Left lung (tissue), 10 donors: Measurements from ENCODE around the gene ERICH6. TPM values are rescaled to one million over a fixed set of nuclear protein-coding genes. Genes with fewer than 3 reads are reported as not detected.
A peak's percentile ranks its signal among the peaks of the same experiment; 100 is the strongest.

Experiments
- ATAC-seq: fragments of 200-7000 bp; cut with Tn5 transposase; one replicate; pipeline ENCODE4 v1.9.1; 2020; ENCODE audit warnings: moderate library complexity
- DNase-seq, 4 donors: peaks; one replicate each; pipeline ENCODE4 v3.0.0-alpha.2; 2013 to 2020
- H3K27ac ChIP-seq, 2 donors: fragments of 200-600 bp; sonication (generic) in 1 of 2; one replicate each; pipeline versions ENCODE4 v1.5.0 to v1.8.0; 2020 to 2021
- H3K27me3 ChIP-seq, 2 donors: fragments of 200-600 bp; sonication (generic) in 1 of 2; one replicate each; pipeline versions ENCODE4 v1.5.0 to v1.8.0; 2020 to 2021
- H3K36me3 ChIP-seq, 2 donors: fragments of 200-600 bp; sonication (generic) in 1 of 2; one replicate each; pipeline versions ENCODE4 v1.5.0 to v1.8.0; 2020 to 2021
- H3K4me1 ChIP-seq, 2 donors: fragments of 200-600 bp; one replicate each; pipeline ENCODE4 v1.8.0; 2021
- H3K4me3 ChIP-seq, 2 donors: fragments of 200-600 bp; sonication (generic) in 1 of 2; one replicate each; pipeline versions ENCODE4 v1.5.0 to v1.8.0; 2020 to 2021; ENCODE audit warnings: mild to moderate bottlenecking in 1 of 2
- H3K9me3 ChIP-seq, 2 donors: fragments of 200-600 bp; sonication (generic) in 1 of 2; one replicate each; pipeline versions ENCODE4 v1.5.0 to v1.8.0; 2020 to 2021
- CTCF ChIP-seq, 2 donors: fragments of 200-600 bp; sonication (generic) in 1 of 2; IDR thresholded peaks; one replicate each; pipeline versions ENCODE4 v1.5.0 to v1.8.0; 2021; ENCODE audit warnings: antibody characterized with exemption in 2 of 2
- intact Hi-C, 2 donors: fragments of 100-400 bp; cut with DNase I; formaldehyde crosslinking; loops; one replicate each; pipeline versions ENCODE4 v1.11.2 to v1.14.2; 2022
- polyA plus RNA-seq, 6 donors: library from polyadenylated mRNA; unstranded; fragments of 120-200 nt; gene quantifications; one replicate each; pipeline ENCODE4 v1.2.1, GENCODE V29; 2013; ENCODE audit not compliant: insufficient read length in 6 of 6
- total RNA-seq, 2 donors: library from RNA; stranded (reverse); fragmentation: NEBNext Ultra II Directional; extraction: Animal tissue kit (Norgen Biotek cat#: 25700); gene quantifications; one replicate each; pipeline ENCODE4 v1.2.1, GENCODE V29; 2021
- donor health status: DM: no; HTN: yes; CAD: no.
- donor health status: DM: no; HTN: no; CAD: no.

ERICH6 gene
- total and polyA plus RNA-seq, 8 donors, result 0.34 to 1.7 (median 0.88) TPM; not detected in 2

- ATAC-seq, result peak; percentile 5
- no peak for DNase-seq
- Histone ChIP-seq H3K27ac (peak overlapping the region in 1 of 2 donors; percentile 2), H3K4me1 (peaks cover 7 to 51% of the 10 kb centered on the region in 2 donors), H3K27me3 (no peaks in the 10 kb centered on the region), H3K36me3 (peaks cover 0 to 21% of the 10 kb centered on the region in 2 donors), H3K9me3 (no peaks in the 10 kb centered on the region), H3K4me3 (no peak overlapping the region)
- TF ChIP-seq CTCF (IDR thresholded peaks at IDR 0.05), result no peak
- intact Hi-C loops, result no loop called here
Measured at GRCh38 chr3:150744041-150744918, 40.6 kb upstream of the ERICH6 start.

- Histone ChIP-seq H3K4me3 (no peak overlapping the region), H3K27ac (peak overlapping the region in 1 of 2 donors; percentile 8), H3K27me3 (no peaks in the 10 kb centered on the region), H3K4me1 (peaks cover 3 to 52% of the 10 kb centered on the region in 2 donors), H3K9me3 (no peaks in the 10 kb centered on the region), H3K36me3 (peaks cover 0 to 21% of the 10 kb centered on the region in 2 donors)
- DNase-seq (no peak), ATAC-seq (no peak)
- no peak for TF ChIP-seq CTCF (IDR thresholded peaks at IDR 0.05)
- intact Hi-C loops, result no loop called here
Measured at GRCh38 chr3:150743508-150743907, 39.8 kb upstream of the ERICH6 start.

- Histone ChIP-seq H3K27ac (peak overlapping the region in 1 of 2 donors; percentile 8), H3K4me3 (no peak overlapping the region), H3K4me1 (peaks cover 0 to 52% of the 10 kb centered on the region in 2 donors), H3K27me3 (no peaks in the 10 kb centered on the region), H3K9me3 (no peaks in the 10 kb centered on the region), H3K36me3 (peaks cover 0 to 21% of the 10 kb centered on the region in 2 donors)
- DNase-seq (no peak), ATAC-seq (no peak)
- no peak for TF ChIP-seq CTCF (IDR thresholded peaks at IDR 0.05)
- intact Hi-C loops, result no loop called here
Measured at GRCh38 chr3:150742679-150743078, 39.0 kb upstream of the ERICH6 start.

DNA sequence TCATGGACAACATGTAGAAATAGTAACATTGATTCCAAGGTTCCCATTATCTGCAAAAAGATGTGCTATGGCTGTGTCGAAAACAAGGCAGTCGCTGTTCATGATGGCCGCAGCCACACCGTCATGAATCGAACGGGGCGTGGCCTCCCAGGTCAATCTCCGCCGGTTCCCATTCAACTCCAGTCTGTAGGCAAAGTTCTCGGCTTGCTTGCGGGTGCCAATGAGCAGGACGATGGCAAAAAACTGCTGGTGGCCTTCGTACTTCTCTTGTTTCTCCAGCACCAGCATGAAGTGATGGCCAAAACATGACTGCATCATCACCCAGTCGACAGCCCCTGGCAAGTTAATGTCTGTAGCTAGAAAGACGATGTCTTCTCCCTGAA lies 38.4 kb upstream of the ERICH6 start:
- Histone ChIP-seq H3K27ac (no peak overlapping the region), H3K36me3 (peaks cover 0 to 21% of the 10 kb centered on the region in 2 donors), H3K9me3 (no peaks in the 10 kb centered on the region), H3K4me1 (peaks cover 0 to 52% of the 10 kb centered on the region in 2 donors), H3K4me3 (no peak overlapping the region), H3K27me3 (no peaks in the 10 kb centered on the region)
- DNase-seq, result no peak
- ATAC-seq, result no peak
- no peak for TF ChIP-seq CTCF (IDR thresholded peaks at IDR 0.05)
- intact Hi-C loops, result no loop called here

GRCh38 chr3:150741497-150742140 lies 37.9 kb upstream of the ERICH6 start:
- Histone ChIP-seq H3K9me3 (no peaks in the 10 kb centered on the region), H3K4me1 (peaks cover 0 to 48% of the 10 kb centered on the region in 2 donors), H3K27ac (no peak overlapping the region), H3K27me3 (no peaks in the 10 kb centered on the region), H3K36me3 (peaks cover 0 to 21% of the 10 kb centered on the region in 2 donors), H3K4me3 (no peak overlapping the region)
- intact Hi-C loops, result no loop called here
- DNase-seq, result no peak
- TF ChIP-seq CTCF (IDR thresholded peaks at IDR 0.05), result no peak
- ATAC-seq, result no peak
